Panc1 (cell line): ENCODE measurements around the gene UBE2N.

ENCODE experiments used
- CTCF ChIP-seq: fragments of 450-650 bp; IDR thresholded peaks from 2 replicates; pipeline ENCODE4 v1.5.1; 2017; ENCODE audit warnings: mild to moderate bottlenecking
- POLR2AphosphoS5 ChIP-seq: IDR thresholded peaks from 2 replicates; pipeline ENCODE4 v1.6.1; 2012; ENCODE audit warnings: mild to moderate bottlenecking, low read depth, low read length, moderate library complexity
- REST ChIP-seq, 2 experiments: IDR thresholded peaks; 2 replicates each; pipeline ENCODE4 v1.6.1; 2011 to 2012; ENCODE audit warnings: low read depth in 2 of 2, control low read depth in 1 of 2, low read length in 1 of 2, mild to moderate bottlenecking in 1 of 2, moderate library complexity in 1 of 2; ENCODE audit not compliant: insufficient read depth in 1 of 2

- TF ChIP-seq REST (IDR thresholded peaks at IDR 0.05; ENCODE audit: insufficient read depth in 1 of 2, low read depth in 2 of 2, low read length in 1 of 2) (no peak), POLR2AphosphoS5 (no peak), CTCF (no peak)
Observed at GRCh38 chr12:93484315-93484981, 42.7 kb upstream of the UBE2N start.
